GM23338 (cell line): ENCODE measurements around the gene MYO1A. TPM values are rescaled to one million over a fixed set of nuclear protein-coding genes. Genes with fewer than 3 reads are reported as not detected.

Experiments used
- ATAC-seq: fragments of 200-7000 bp; cut with Tn5 transposase; 3 replicates; pipeline ENCODE4 v1.9.1; 2020
- DNase-seq: peaks from one replicate; pipeline ENCODE4 v3.0.0-alpha.2; 2015; ENCODE audit warnings: low spot score
- H2AFZ ChIP-seq: fragments of 200-600 bp; sonication (generic); 2 replicates; pipeline ENCODE4 v1.8.0; 2016; ENCODE audit warnings: antibody characterized with exemption, mild to moderate bottlenecking, moderate library complexity
- H3F3A ChIP-seq: fragments of 200-600 bp; sonication (generic); replicated peaks from 2 replicates; pipeline ENCODE4 v1.8.0; 2017; ENCODE audit warnings: antibody characterized with exemption, mixed run types, low read depth
- H3K27ac ChIP-seq: fragments of 200-600 bp; sonication (generic); 2 replicates; pipeline ENCODE4 v1.6.1; 2016; ENCODE audit warnings: low read depth
- H3K27me3 ChIP-seq: fragments of 200-600 bp; sonication (generic); 2 replicates; pipeline ENCODE4 v1.8.0; 2016; ENCODE audit warnings: mild to moderate bottlenecking, mixed run types, moderate library complexity; ENCODE audit not compliant: insufficient read depth
- H3K36me3 ChIP-seq: fragments of 200-600 bp; sonication (generic); 2 replicates; pipeline ENCODE4 v1.8.0; 2016; ENCODE audit warnings: mild to moderate bottlenecking; ENCODE audit not compliant: insufficient read depth
- H3K4me1 ChIP-seq: fragments of 200-600 bp; sonication (generic); 2 replicates; pipeline ENCODE4 v1.8.0; 2016; ENCODE audit warnings: mild to moderate bottlenecking, moderate library complexity; ENCODE audit not compliant: insufficient read depth
- H3K4me2 ChIP-seq: fragments of 200-600 bp; sonication (generic); 2 replicates; pipeline ENCODE4 v1.7.1; 2017; ENCODE audit warnings: mixed run types
- H3K4me3 ChIP-seq: fragments of 200-600 bp; sonication (generic); 2 replicates; pipeline ENCODE4 v1.6.1; 2016; ENCODE audit warnings: mixed run types
- H3K79me2 ChIP-seq: fragments of 200-600 bp; sonication (generic); replicated peaks from 2 replicates; pipeline ENCODE4 v1.8.0; 2017; ENCODE audit warnings: mild to moderate bottlenecking; ENCODE audit not compliant: insufficient read depth
- H3K9me2 ChIP-seq: fragments of 200-600 bp; sonication (generic); 2 replicates; pipeline ENCODE4 v1.8.0; 2017; ENCODE audit not compliant: insufficient read depth
- H4K20me1 ChIP-seq: fragments of 200-600 bp; sonication (generic); replicated peaks from 2 replicates; pipeline ENCODE4 v1.8.0; 2017; ENCODE audit warnings: mild to moderate bottlenecking; ENCODE audit not compliant: insufficient read depth
- H3K27ac Mint-ChIP-seq: 2 replicates; pipeline ENCODE4 v1.8.0; 2020; ENCODE audit warnings: inconsistent platforms, mild to moderate bottlenecking, moderate library complexity, mixed read lengths
- H3K27me3 Mint-ChIP-seq: 3 replicates; pipeline ENCODE4 v1.8.0; 2022; ENCODE audit warnings: low read depth, mild to moderate bottlenecking, moderate library complexity, mixed read lengths, inconsistent platforms; ENCODE audit not compliant: insufficient read depth, poor library complexity
- H3K36me3 Mint-ChIP-seq: 3 replicates; pipeline ENCODE4 v1.8.0; 2021; ENCODE audit warnings: low read depth, mild to moderate bottlenecking, inconsistent platforms, moderate library complexity, mixed read lengths
- H3K4me1 Mint-ChIP-seq: 3 replicates; pipeline ENCODE4 v1.8.0; 2020; ENCODE audit warnings: mild to moderate bottlenecking, inconsistent platforms, mixed read lengths
- H3K4me3 Mint-ChIP-seq: 3 replicates; pipeline ENCODE4 v1.8.0; 2021; ENCODE audit warnings: moderate library complexity, mild to moderate bottlenecking, inconsistent platforms, mixed read lengths
- H3K9me3 Mint-ChIP-seq: 3 replicates; pipeline ENCODE4 v1.8.0; 2020; ENCODE audit warnings: moderate library complexity, mild to moderate bottlenecking, inconsistent platforms, mixed read lengths
- CREB1 ChIP-seq: fragments of 250-450 bp; sonication (Bioruptor Pico); IDR thresholded peaks from 2 replicates; pipeline ENCODE4 v1.5.0; 2020; ENCODE audit warnings: low read depth, mild to moderate bottlenecking, moderate library complexity
- CTCF ChIP-seq, 2 experiments: fragments of 200-600 bp in 1 of 2; sonication (generic) in 1 of 2; conservative IDR thresholded peaks; 2 replicates each; pipeline versions ENCODE4 v1.5.1 to v1.6.1; 2016 to 2017; ENCODE audit warnings: antibody characterized with exemption in 2 of 2, low read depth in 2 of 2, mild to moderate bottlenecking in 2 of 2, moderate library complexity in 1 of 2
- ETS1 ChIP-seq: IDR thresholded peaks from 2 replicates; pipeline ENCODE4 v1.6.1; 2016; ENCODE audit warnings: antibody characterized with exemption
- EZH2 ChIP-seq: fragments of 200-600 bp; sonication (generic); IDR thresholded peaks from one replicate; pipeline ENCODE4 v1.8.0; 2017; ENCODE audit warnings: antibody characterized with exemption, mild to moderate bottlenecking, low read depth; ENCODE audit not compliant: unreplicated experiment
- EZH2phosphoT487 ChIP-seq: fragments of 200-600 bp; sonication (generic); IDR thresholded peaks from one replicate; pipeline ENCODE4 v1.8.1; 2018; ENCODE audit warnings: antibody characterized with exemption; ENCODE audit not compliant: unreplicated experiment
- JUNB ChIP-seq: IDR thresholded peaks from one replicate; pipeline ENCODE4 v1.6.1; 2016; ENCODE audit warnings: antibody characterized with exemption; ENCODE audit not compliant: unreplicated experiment
- NANOG ChIP-seq: IDR thresholded peaks from 2 replicates; pipeline ENCODE4 v1.6.1; 2016; ENCODE audit warnings: antibody characterized with exemption, borderline replicate concordance
- POLR2AphosphoS5 ChIP-seq: IDR thresholded peaks from 2 replicates; pipeline ENCODE4 v1.6.1; 2016; ENCODE audit warnings: antibody characterized with exemption, low read depth
- REST ChIP-seq: IDR thresholded peaks from one replicate; pipeline ENCODE4 v1.6.1; 2018; ENCODE audit warnings: antibody characterized with exemption; ENCODE audit not compliant: unreplicated experiment
- STAT1 ChIP-seq: IDR thresholded peaks from one replicate; pipeline ENCODE4 v1.6.1; 2016; ENCODE audit warnings: antibody characterized with exemption; ENCODE audit not compliant: unreplicated experiment
- ZNF114 ChIP-seq: fragments of 250-450 bp; sonication (Bioruptor Pico); IDR thresholded peaks from 2 replicates; pipeline ENCODE4 v1.5.0; 2020; ENCODE audit warnings: mild to moderate bottlenecking, moderate library complexity
- ZNF331 ChIP-seq: fragments of 250-450 bp; sonication (Bioruptor Pico); IDR thresholded peaks from 2 replicates; pipeline ENCODE4 v1.5.0; 2020; ENCODE audit warnings: low read depth, mild to moderate bottlenecking, moderate library complexity
- ZNF462 ChIP-seq: fragments of 250-450 bp; sonication (Bioruptor Pico); IDR thresholded peaks from 2 replicates; pipeline ENCODE4 v1.5.0; 2020; ENCODE audit warnings: mild to moderate bottlenecking, moderate library complexity
- polyA plus RNA-seq: library from polyadenylated mRNA; unstranded; fragments of >200 nt; fragmentation: Nextera tagmentation; extraction: Ambion mirVana; gene quantifications from 2 replicates; pipeline ENCODE4 v1.2.1, GENCODE V29; 2016
- total RNA-seq: library from RNA; depleted of rRNA; stranded (reverse); fragments of >200 nt; shearing (Covaris generic); gene quantifications from 2 replicates; pipeline ENCODE4 v1.2.3, GENCODE V29; 2014

The MYO1A gene
- total and polyA plus RNA-seq, 2 experiments from 2014 or later: not detected

GRCh38 chr12:57044468-57044867, 5.5 kb downstream of the MYO1A start:
- Histone ChIP-seq H3K27ac (no peak overlapping the region), H2AFZ (no peak overlapping the region)

More at GRCh38 chr12:57044468-57044867, 5.5 kb downstream of the MYO1A start:
- ATAC-seq: no peak
- DNase-seq: no peak
- H3F3A ChIP-seq: no peaks in the 10 kb centered on the region
- H3K4me2 ChIP-seq: no peak overlapping the region
- no peak overlapping the region for H3K4me3 Mint-ChIP-seq
- no peaks in the 10 kb centered on the region for H3K36me3 ChIP-seq
- no peak for TF ChIP-seq REST
- no peak for TF ChIP-seq JUNB
- no peak for TF ChIP-seq CREB1
- TF ChIP-seq POLR2AphosphoS5: no peak
- no peak for TF ChIP-seq ZNF462
- TF ChIP-seq CTCF (conservative IDR thresholded peaks at IDR 0.05; ENCODE audit: low read depth in 2 of 2): no peak
- no peak for TF ChIP-seq ETS1
- TF ChIP-seq ZNF331: no peak
- TF ChIP-seq EZH2: no peak
- no peak for TF ChIP-seq ZNF114 (CRISPR knock-in tag)
- no peak for TF ChIP-seq NANOG
- TF ChIP-seq EZH2phosphoT487: no peak
- TF ChIP-seq STAT1: no peak
- peaks cover 2% of the 10 kb centered on the region; the same call in 1 of the 2 replicates for H3K9me2 ChIP-seq
- H3K4me1 ChIP-seq: no peaks in the 10 kb centered on the region
- H3K4me3 ChIP-seq: no peak overlapping the region
- H4K20me1 ChIP-seq: no peaks in the 10 kb centered on the region
- 0 out of 3 replicates have a peak, but pooled peaks cover 2% of the 10 kb centered on the region for H3K4me1 Mint-ChIP-seq
- H3K36me3 Mint-ChIP-seq: no peaks in the 10 kb centered on the region
- H3K27me3 ChIP-seq: no peaks in the 10 kb centered on the region
- H3K27ac Mint-ChIP-seq: no peak overlapping the region
- H3K79me2 ChIP-seq: no peaks in the 10 kb centered on the region
- H3K27me3 Mint-ChIP-seq: peaks cover 5% of the 10 kb centered on the region
- no peaks in the 10 kb centered on the region for H3K9me3 Mint-ChIP-seq
